GM12865 (cell line): ENCODE results near the gene RELB.

Experiments
- DNase-seq: peaks from one replicate; pipeline ENCODE4 v3.0.0; 2010; ENCODE audit warnings: low read depth
- H3K4me3 ChIP-seq: 2 replicates; pipeline ENCODE4 v1.5.1; 2011; ENCODE audit warnings: mild to moderate bottlenecking, low read depth, low read length, control low read depth
- CTCF ChIP-seq: IDR thresholded peaks from 2 replicates; pipeline ENCODE4 v1.5.1; 2011; ENCODE audit warnings: low read length, control low read depth, low read depth, inconsistent platforms; ENCODE audit not compliant: insufficient read depth; ENCODE audit errors: missing control alignments

The RELB gene

GRCh38 chr19:45079911-45080370 is 78.7 kb downstream of the RELB start:
- TF ChIP-seq CTCF, result no peak
- DNase-seq, result no peak
- peak overlapping the region; percentile 74 for H3K4me3 ChIP-seq

GRCh38 chr19:45082170-45082569 is 80.9 kb downstream of the RELB start:
- no peak overlapping the region for H3K4me3 ChIP-seq
- no peak for DNase-seq
- TF ChIP-seq CTCF, result no peak

GRCh38 chr19:45086480-45086879 is 85.2 kb downstream of the RELB start:
- no peak for TF ChIP-seq CTCF
- H3K4me3 ChIP-seq, result no peak overlapping the region
- no peak for DNase-seq

- TF ChIP-seq CTCF, result no peak
- no peak overlapping the region for H3K4me3 ChIP-seq
- DNase-seq, result no peak
Measured at GRCh38 chr19:45087531-45087930, 86.3 kb downstream of the RELB start.
